ENCODE results near the gene SERPINB5. TPM values are rescaled to one million over a fixed set of nuclear protein-coding genes. Genes with fewer than 3 reads are reported as not detected.

SERPINB5 gene
- total RNA-seq, 1 experiment from 2014 or later = 0.11 TPM

- BruUV-seq (replicated peaks) = no TSS peak
- intact Hi-C loops (cut with micrococcal nuclease; ENCODE audit: unreplicated experiment) = loop anchor here (5.0 to 10.0 kb wide), 3 partner anchors 61 to 859 kb away; no protein-coding TSS in a partner anchor
- TF ChIP-seq CTCF (conservative IDR thresholded peaks at IDR 0.05; ENCODE audit: low read depth, low read length) (no peak), EZH2 (IDR thresholded peaks at IDR 0.05; ENCODE audit: borderline replicate concordance, low read depth, low read length, poor library complexity, severe bottlenecking) (no peak)
- no peaks in the 10 kb centered on the region for H3K9me3 ChIP-seq (ENCODE audit: low read depth, low read length, poor library complexity, severe bottlenecking)
- ChIA-PET POLR2A (ENCODE audit: low non-redundant PET) (no interaction called here), CTCF (no interaction called here)
- no peak overlapping the region for H3K27ac ChIP-seq (ENCODE audit: low read depth, low read length, poor library complexity, severe bottlenecking)
- no peaks in the 10 kb centered on the region for H3K27me3 ChIP-seq (replicated peaks; ENCODE audit: insufficient read depth, low read depth, low read length, poor library complexity)
- no peaks in the 10 kb centered on the region for H3K36me3 ChIP-seq (ENCODE audit: insufficient read depth, low read length, poor library complexity, severe bottlenecking)
- no peak overlapping the region for H3K4me3 ChIP-seq (ENCODE audit: low read depth, low read length, poor library complexity, severe bottlenecking)
- H3K4me1 ChIP-seq (ENCODE audit: insufficient read depth, low read length, poor library complexity, severe bottlenecking) = peaks cover 26% of the 10 kb centered on the region
- DNase-seq (ENCODE audit: low spot score) = no peak
Observed at GRCh38 chr18:63443829-63444228, 32.9 kb upstream of the SERPINB5 start.

- no peaks in the 10 kb centered on the region for H3K36me3 ChIP-seq (ENCODE audit: insufficient read depth, low read length, poor library complexity, severe bottlenecking)
- ChIA-PET CTCF (no interaction called here), POLR2A (ENCODE audit: low non-redundant PET) (no interaction called here)
- no peaks in the 10 kb centered on the region for H3K9me3 ChIP-seq (ENCODE audit: low read depth, low read length, poor library complexity, severe bottlenecking)
- DNase-seq (ENCODE audit: low spot score) = peak; percentile 85
- TF ChIP-seq EZH2 (IDR thresholded peaks at IDR 0.05; ENCODE audit: borderline replicate concordance, low read depth, low read length, poor library complexity, severe bottlenecking) = no peak
- no peak for TF ChIP-seq CTCF (conservative IDR thresholded peaks at IDR 0.05; ENCODE audit: low read depth, low read length)
- H3K4me3 ChIP-seq (ENCODE audit: low read depth, low read length, poor library complexity, severe bottlenecking) = no peak overlapping the region
- H3K27ac ChIP-seq (ENCODE audit: low read depth, low read length, poor library complexity, severe bottlenecking) = peak overlapping the region; percentile 4
- intact Hi-C loops (cut with micrococcal nuclease; ENCODE audit: unreplicated experiment) = loop anchor here (5.0 to 10.0 kb wide), 3 partner anchors 60 to 860 kb away; no protein-coding TSS in a partner anchor
- H3K4me1 ChIP-seq (ENCODE audit: insufficient read depth, low read length, poor library complexity, severe bottlenecking) = peaks cover 20% of the 10 kb centered on the region
- H3K27me3 ChIP-seq (replicated peaks; ENCODE audit: insufficient read depth, low read depth, low read length, poor library complexity) = no peaks in the 10 kb centered on the region
- BruUV-seq (replicated peaks) = no TSS peak
Observed at GRCh38 chr18:63444580-63444979, 32.2 kb upstream of the SERPINB5 start.

GRCh38 chr18:63445037-63445436 lies 31.7 kb upstream of the SERPINB5 start:
- no peaks in the 10 kb centered on the region for H3K9me3 ChIP-seq (ENCODE audit: low read depth, low read length, poor library complexity, severe bottlenecking)
- ChIA-PET CTCF (no interaction called here), POLR2A (ENCODE audit: low non-redundant PET) (no interaction called here)
- H3K36me3 ChIP-seq (ENCODE audit: insufficient read depth, low read length, poor library complexity, severe bottlenecking) = no peaks in the 10 kb centered on the region
- no peak for TF ChIP-seq EZH2 (IDR thresholded peaks at IDR 0.05; ENCODE audit: borderline replicate concordance, low read depth, low read length, poor library complexity, severe bottlenecking)
- no peak for TF ChIP-seq CTCF (conservative IDR thresholded peaks at IDR 0.05; ENCODE audit: low read depth, low read length)
- BruUV-seq (replicated peaks) = no TSS peak
- H3K27me3 ChIP-seq (replicated peaks; ENCODE audit: insufficient read depth, low read depth, low read length, poor library complexity) = no peaks in the 10 kb centered on the region
- no peak for DNase-seq (ENCODE audit: low spot score)
- no peak overlapping the region for H3K4me3 ChIP-seq (ENCODE audit: low read depth, low read length, poor library complexity, severe bottlenecking)
- peak overlapping the region; percentile 29 for H3K27ac ChIP-seq (ENCODE audit: low read depth, low read length, poor library complexity, severe bottlenecking)
- peaks cover 16% of the 10 kb centered on the region for H3K4me1 ChIP-seq (ENCODE audit: insufficient read depth, low read length, poor library complexity, severe bottlenecking)
- intact Hi-C loops (cut with micrococcal nuclease; ENCODE audit: unreplicated experiment) = loop anchor here (10.0 kb wide), 2 partner anchors 60 to 860 kb away; no protein-coding TSS in a partner anchor
